Hepatocyte (in vitro differentiated cells): Measurements from ENCODE around the gene CFB.

Source experiments
- CTCF ChIP-seq: fragments of 200-600 bp; sonication (generic); IDR thresholded peaks from 2 replicates; pipeline ENCODE4 v1.5.1; 2016; ENCODE audit warnings: antibody characterized with exemption, mild to moderate bottlenecking; ENCODE audit not compliant: poor library complexity
- EZH2phosphoT487 ChIP-seq: fragments of 200-600 bp; sonication (generic); IDR thresholded peaks from one replicate; pipeline ENCODE4 v1.6.1; 2018; ENCODE audit warnings: antibody characterized with exemption, mild to moderate bottlenecking, low read depth, moderate library complexity; ENCODE audit not compliant: unreplicated experiment, severe bottlenecking

- no peak for TF ChIP-seq CTCF
- no peak for TF ChIP-seq EZH2phosphoT487
These were observed 32.9 kb downstream of the CFB start for GRCh38 chr6:31978831-31979230.
